SKM-1 (cell line): ENCODE measurements around the gene FOLR2.

ENCODE experiments used
- DNase-seq: peaks from one replicate; lab custom pipeline; 2025; ENCODE audit not compliant: unreplicated experiment; lab: John Stamatoyannopoulos, UW

Gene FOLR2

DNA sequence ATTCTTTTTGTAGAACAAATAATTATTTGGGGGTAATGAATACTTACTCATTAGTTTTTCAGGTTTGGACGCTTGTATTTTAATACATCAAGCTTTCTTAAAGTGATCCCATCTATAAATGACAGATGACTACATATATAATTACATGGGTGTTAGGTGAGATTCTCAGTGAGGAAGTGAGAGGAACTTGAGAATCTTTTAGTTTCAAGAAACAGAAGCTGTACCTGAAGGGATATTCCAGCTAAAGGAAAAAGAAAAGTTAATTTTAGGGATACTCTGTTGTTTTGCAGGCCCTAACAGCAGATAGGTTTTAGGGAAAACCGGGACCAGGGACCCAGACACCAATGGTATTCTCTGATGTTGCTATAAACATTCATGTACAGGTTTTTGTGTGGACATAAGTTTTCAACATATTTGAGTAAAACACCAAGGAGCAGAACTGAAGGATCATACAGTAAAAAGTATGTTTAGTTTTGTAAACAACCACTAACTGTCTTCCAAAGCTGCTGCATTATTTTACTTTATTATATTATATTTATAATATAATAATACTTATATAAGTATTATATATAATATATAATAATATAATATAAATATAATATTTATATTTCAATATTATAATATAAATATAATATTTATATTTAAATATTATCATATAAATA lies 51.5 kb downstream of the FOLR2 start:
- no peak for DNase-seq
